T-helper 17 cell (primary cell): Measurements from ENCODE around the gene FGF3. TPM values are rescaled to one million over a fixed set of nuclear protein-coding genes. Genes with fewer than 3 reads are reported as not detected.
"Not testable (repeated sequence)": the region's sequence is repeated elsewhere in the genome, so short reads cannot be mapped to it uniquely, and the experiment has no call there.

Experiments used
- ATAC-seq: fragments of 150-1000 bp; cut with Tn5 transposase; 2 replicates; pipeline ENCODE4 v1.10.0; 2021; ENCODE audit warnings: mild to moderate bottlenecking, moderate library complexity
- DNase-seq, 3 donors: peaks; one replicate each; pipeline versions ENCODE4 v3.0.0 to v3.0.0-alpha.2; 2020 to 2021
- H3K9me3 ChIP-seq: one replicate; pipeline ENCODE4 v1.7.0; 2013; ENCODE audit warnings: low read length, mild to moderate bottlenecking; ENCODE audit not compliant: control insufficient read depth, poor library complexity, severe bottlenecking
- H3K27ac Mint-ChIP-seq: one replicate; pipeline ENCODE4 v1.8.0; 2022; ENCODE audit warnings: mild to moderate bottlenecking, moderate library complexity, mixed read lengths
- H3K27me3 Mint-ChIP-seq: one replicate; pipeline ENCODE4 v1.8.0; 2022; ENCODE audit warnings: mixed read lengths
- H3K36me3 Mint-ChIP-seq: one replicate; pipeline ENCODE4 v1.8.0; 2022; ENCODE audit warnings: low read depth, mixed read lengths
- H3K4me1 Mint-ChIP-seq: one replicate; pipeline ENCODE4 v1.8.0; 2022; ENCODE audit warnings: mild to moderate bottlenecking, mixed read lengths
- H3K4me3 Mint-ChIP-seq: one replicate; pipeline ENCODE4 v1.8.0; 2022; ENCODE audit warnings: mild to moderate bottlenecking, moderate library complexity, mixed read lengths
- total RNA-seq, 4 donors: library from RNA in 2 of 4; stranded (reverse) in 2 of 4; gene quantifications; one replicate each; pipeline ENCODE4 v1.2.3 and lab custom pipeline; 2022 to 2026

The FGF3 gene
- total RNA-seq, 2 donors from 2014 or later: not detected

GRCh38 chr11:69775163-69775755 is 44.0 kb downstream of the FGF3 start, which contains the start of gene FGF4:
Gene FGF4, minus strand, starts transcription at chr11:69775341. Its CDS starts 257 bp downstream, at chr11:69775084.
- DNase-seq (no peak), ATAC-seq (no peak)
- no peaks in the 10 kb centered on the region for H3K9me3 ChIP-seq
- H3K27ac Mint-ChIP-seq: no peak within 1 kb of the TSS
- H3K4me1 Mint-ChIP-seq: peaks cover 2% of the 10 kb centered on the region
- H3K36me3 Mint-ChIP-seq: peaks cover 3% of the 10 kb centered on the region
- no peak within 1 kb of the TSS for H3K4me3 Mint-ChIP-seq
- H3K27me3 Mint-ChIP-seq: peaks cover 37% of the 10 kb centered on the region

GRCh38 chr11:69774354-69775162 is 44.7 kb downstream of the FGF3 start:
- no peak overlapping the region for H3K4me3 Mint-ChIP-seq
- peaks cover 2% of the 10 kb centered on the region for H3K4me1 Mint-ChIP-seq
- H3K36me3 Mint-ChIP-seq: peaks cover 3% of the 10 kb centered on the region
- ATAC-seq (no peak), DNase-seq (no peak)
- no peaks in the 10 kb centered on the region for H3K9me3 ChIP-seq
- no peak overlapping the region for H3K27ac Mint-ChIP-seq
- peaks cover 40% of the 10 kb centered on the region for H3K27me3 Mint-ChIP-seq

GRCh38 chr11:69773626-69774353 is 45.4 kb downstream of the FGF3 start:
- no peak for ATAC-seq
- no peaks in the 10 kb centered on the region for H3K9me3 ChIP-seq
- Mint-ChIP-seq H3K36me3 (peaks cover 3% of the 10 kb centered on the region), H3K4me3 (no peak overlapping the region), H3K27me3 (peaks cover 47% of the 10 kb centered on the region), H3K27ac (no peak overlapping the region), H3K4me1 (peaks cover 2% of the 10 kb centered on the region)
- DNase-seq: no peak

DNA sequence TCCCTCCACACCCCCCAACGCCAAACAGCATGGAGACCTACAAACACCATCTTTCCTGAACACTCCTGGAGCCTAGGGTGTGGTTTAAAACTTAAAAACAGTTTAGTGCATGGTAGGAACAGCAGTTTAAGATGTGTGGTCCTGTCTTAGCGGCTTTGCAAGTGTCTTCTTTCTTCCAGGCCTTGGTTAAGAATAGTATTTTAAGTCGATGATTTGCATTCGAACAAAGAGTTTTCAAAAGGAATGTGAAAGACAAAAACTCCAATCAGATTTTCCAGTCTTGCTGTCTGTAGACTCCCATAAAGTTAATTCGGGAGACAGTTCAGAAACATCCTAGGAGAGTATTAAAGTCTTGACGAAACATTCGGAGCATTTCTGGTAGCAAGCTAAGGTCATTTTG is 47.8 kb downstream of the FGF3 start:
- Mint-ChIP-seq H3K4me3 (no peak overlapping the region), H3K27ac (no peak overlapping the region), H3K4me1 (no peaks in the 10 kb centered on the region), H3K36me3 (no peaks in the 10 kb centered on the region), H3K27me3 (peaks cover 36% of the 10 kb centered on the region)
- no peaks in the 10 kb centered on the region for H3K9me3 ChIP-seq
- ATAC-seq (no peak), DNase-seq (no peak)

DNA sequence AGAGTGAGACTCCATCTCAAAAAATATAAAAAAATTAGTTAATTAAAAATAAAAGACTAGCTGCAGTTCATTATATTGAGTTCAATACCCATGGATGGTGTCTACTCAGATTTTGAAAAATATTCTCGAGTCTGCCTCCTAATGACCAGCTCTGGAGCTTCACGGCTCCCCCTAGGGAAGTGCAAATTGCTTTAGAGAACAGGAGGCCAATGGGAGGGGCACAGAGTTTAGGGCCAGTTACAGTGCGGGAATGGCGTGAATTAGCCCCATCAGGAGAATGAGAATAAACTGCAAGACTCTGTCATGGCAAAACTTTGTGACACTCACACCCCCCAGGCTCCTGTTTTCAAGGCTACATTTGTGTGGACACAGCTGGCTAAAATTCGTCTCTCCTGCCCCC is 48.7 kb downstream of the FGF3 start:
- no peak overlapping the region for H3K27ac Mint-ChIP-seq
- no peak overlapping the region for H3K4me3 Mint-ChIP-seq
- H3K36me3 Mint-ChIP-seq: no peaks in the 10 kb centered on the region
- H3K27me3 Mint-ChIP-seq: peaks cover 40% of the 10 kb centered on the region
- no peak for ATAC-seq
- DNase-seq: no peak
- H3K4me1 Mint-ChIP-seq: no peaks in the 10 kb centered on the region
- no peaks in the 10 kb centered on the region for H3K9me3 ChIP-seq

- H3K27me3 Mint-ChIP-seq: peaks cover 44% of the 10 kb centered on the region
Observed at GRCh38 chr11:69765498-69765995, 53.7 kb downstream of the FGF3 start.

DNA sequence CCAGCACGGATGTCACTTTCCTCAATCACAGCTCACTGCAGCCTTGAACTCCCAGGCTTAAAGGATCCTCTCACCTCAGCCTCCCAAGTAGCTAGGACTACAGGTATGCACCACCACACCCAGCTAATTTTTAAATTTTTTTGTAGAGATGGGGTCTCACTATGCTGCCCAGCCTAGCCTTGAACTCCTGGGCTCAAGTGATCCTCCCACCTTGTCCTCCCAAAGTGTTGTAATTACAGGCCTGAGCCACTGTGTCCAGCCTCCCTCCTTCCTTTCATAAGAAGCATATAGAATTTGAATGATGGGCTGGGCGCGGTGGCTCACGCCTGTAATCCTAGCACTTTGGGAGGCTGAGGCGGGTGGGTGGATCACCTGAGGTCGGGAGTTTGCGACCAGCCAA is 54.3 kb downstream of the FGF3 start:
- H3K9me3 ChIP-seq, H3K36me3 Mint-ChIP-seq, H3K4me1 Mint-ChIP-seq, ATAC-seq, H3K27ac Mint-ChIP-seq, DNase-seq, H3K4me3 Mint-ChIP-seq: not testable (repeated sequence)
- H3K27me3 Mint-ChIP-seq: peaks cover 43% of the 10 kb centered on the region

More at GRCh38 chr11:69765498-69765995, 53.7 kb downstream of the FGF3 start:
- no peak overlapping the region for H3K27ac Mint-ChIP-seq
- ATAC-seq (no peak), DNase-seq (no peak)
- no peaks in the 10 kb centered on the region for H3K4me1 Mint-ChIP-seq
- no peaks in the 10 kb centered on the region for H3K9me3 ChIP-seq
- no peaks in the 10 kb centered on the region for H3K36me3 Mint-ChIP-seq
- no peak overlapping the region for H3K4me3 Mint-ChIP-seq

GRCh38 chr11:69760319-69760718 is 58.9 kb downstream of the FGF3 start:
- H3K4me3 Mint-ChIP-seq: no peak overlapping the region
- no peaks in the 10 kb centered on the region for H3K4me1 Mint-ChIP-seq
- no peaks in the 10 kb centered on the region for H3K36me3 Mint-ChIP-seq
- H3K27ac Mint-ChIP-seq: no peak overlapping the region
- ATAC-seq: no peak
- no peak for DNase-seq
- H3K27me3 Mint-ChIP-seq: peaks cover 28% of the 10 kb centered on the region
- no peaks in the 10 kb centered on the region for H3K9me3 ChIP-seq

Other genes starting within 250 kb of the FGF3 start
- gene CCND1, start 178.3 kb downstream of the FGF3 start, total RNA-seq: 1 to 10 TPM; 1.1 to 3.9 TPM
- 10 to 100 TPM; 33.4 to 43.2 TPM for gene LTO1, start 144.1 kb downstream of the FGF3 start, total RNA-seq
- gene FGF19, start 115.4 kb downstream of the FGF3 start, total RNA-seq: not detected
- not detected for gene FGF4, start 44.1 kb downstream of the FGF3 start, total RNA-seq